LNCaP clone FGC (cell line): Measurements from ENCODE around the gene BNC2.

ENCODE experiments used
- DNase-seq: peaks from one replicate; pipeline ENCODE4 v3.0.0-alpha.2; 2011; ENCODE audit warnings: low read depth
- H3K4me3 ChIP-seq: 2 replicates; pipeline ENCODE4 v1.5.1; 2011; ENCODE audit warnings: mild to moderate bottlenecking, low read depth, low read length, control low read depth
- CTCF ChIP-seq: IDR thresholded peaks from 2 replicates; pipeline ENCODE4 v1.5.1; 2012; ENCODE audit warnings: mild to moderate bottlenecking; ENCODE audit not compliant: control insufficient read depth, insufficient read depth; ENCODE audit errors: extremely low read depth

BNC2 gene

DNA sequence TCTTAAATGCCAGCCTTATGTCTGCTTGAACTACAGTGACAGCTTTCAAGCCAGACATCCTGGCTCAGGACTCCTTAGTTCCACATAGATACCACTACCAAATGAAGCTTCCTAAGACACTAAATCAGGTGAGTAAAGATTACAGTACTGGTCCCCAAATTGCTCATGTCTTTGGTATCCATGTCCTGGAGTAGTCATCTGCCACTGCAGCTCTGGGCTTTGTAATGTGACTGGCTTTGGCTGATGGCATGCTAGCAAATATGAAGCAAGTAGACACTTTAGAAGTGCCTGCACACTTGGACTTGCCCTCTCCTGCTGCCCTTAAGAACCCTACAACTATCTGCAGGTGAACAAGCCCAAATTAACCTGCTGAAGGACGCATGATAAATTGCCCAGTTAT is 334.9 kb downstream of the BNC2 start:
- no peak overlapping the region for H3K4me3 ChIP-seq
- no peak for DNase-seq
- TF ChIP-seq CTCF: no peak

DNA sequence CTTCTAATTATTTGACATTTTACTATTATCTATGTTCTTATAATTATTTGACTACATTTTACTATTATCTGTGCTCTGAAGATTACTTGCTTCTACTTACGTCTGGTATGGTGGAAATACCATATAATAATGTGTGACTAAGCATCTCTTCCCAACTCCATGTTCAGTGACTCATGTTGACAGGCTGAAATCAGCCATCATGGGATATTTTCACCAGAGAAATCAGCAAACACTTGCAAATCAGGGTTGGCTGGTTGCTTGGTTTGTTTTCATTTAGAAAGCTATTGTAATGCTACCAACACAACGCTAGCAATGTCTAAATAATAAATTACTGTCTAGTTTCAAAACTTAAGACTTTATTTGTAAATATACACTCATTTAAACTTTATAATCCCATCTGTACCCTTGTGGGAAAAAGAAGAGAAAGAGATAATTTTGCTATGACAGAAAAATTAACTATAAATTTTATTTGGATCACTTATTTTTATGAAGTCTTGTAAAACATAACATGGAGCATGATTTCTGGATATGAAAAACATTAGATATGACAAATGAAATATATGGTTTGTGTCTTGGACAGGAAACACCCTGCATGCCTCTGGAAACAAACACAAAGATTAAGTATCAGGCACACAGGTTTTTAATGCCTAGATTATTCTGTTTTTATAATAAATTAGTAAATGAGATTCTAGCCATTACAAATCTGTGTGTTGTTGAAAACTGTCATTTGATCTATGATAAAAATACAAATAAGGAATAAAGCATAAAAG is 337.6 kb downstream of the BNC2 start:
- TF ChIP-seq CTCF: no peak
- no peak for DNase-seq
- H3K4me3 ChIP-seq: no peak overlapping the region

DNA sequence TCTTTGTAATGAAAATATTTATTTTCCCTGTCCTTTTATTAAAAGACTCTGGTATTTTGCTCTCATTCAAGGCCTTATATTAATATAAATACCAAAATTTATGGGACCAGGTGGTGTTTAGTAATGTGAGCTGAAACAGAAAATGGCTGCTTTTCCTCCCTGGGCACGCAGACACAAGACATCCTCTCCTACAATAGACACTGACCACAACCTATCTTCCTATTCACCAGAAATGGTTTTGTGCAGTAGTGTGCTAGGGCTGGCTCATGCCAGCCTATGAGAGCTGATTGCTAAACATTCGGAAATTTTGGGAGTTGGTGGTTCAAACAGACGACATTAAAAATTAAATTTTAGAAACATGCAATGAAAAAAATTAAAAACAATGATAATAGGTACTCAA is 338.2 kb downstream of the BNC2 start:
- no peak for DNase-seq
- TF ChIP-seq CTCF: no peak
- H3K4me3 ChIP-seq: no peak overlapping the region

GRCh38 chr9:16530669-16531642 is 339.5 kb downstream of the BNC2 start:
- DNase-seq: no peak
- H3K4me3 ChIP-seq: no peak overlapping the region
- TF ChIP-seq CTCF: no peak

DNA sequence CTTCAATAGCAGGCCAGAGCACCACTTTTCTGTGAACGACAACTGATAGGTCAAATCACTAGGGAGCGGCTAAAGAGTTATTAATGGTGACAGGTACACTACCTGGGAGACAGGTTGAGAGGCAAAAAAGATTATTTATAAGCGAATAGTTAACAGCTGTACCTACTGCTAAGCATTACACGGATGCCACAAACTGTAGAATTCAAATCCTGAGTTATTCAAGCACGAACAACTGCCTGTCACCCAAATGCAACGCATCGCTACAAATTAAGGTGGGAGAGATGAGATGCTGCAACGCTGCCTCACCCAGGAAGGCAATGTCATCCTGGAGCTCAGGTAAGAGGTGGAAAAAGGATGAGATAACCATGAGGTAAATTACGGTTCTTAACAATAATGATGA is 342.9 kb downstream of the BNC2 start:
- TF ChIP-seq CTCF: 0 out of 2 replicates have a peak, but pooled peaks have one; percentile 6
- H3K4me3 ChIP-seq: no peak overlapping the region
- DNase-seq: no peak

DNA sequence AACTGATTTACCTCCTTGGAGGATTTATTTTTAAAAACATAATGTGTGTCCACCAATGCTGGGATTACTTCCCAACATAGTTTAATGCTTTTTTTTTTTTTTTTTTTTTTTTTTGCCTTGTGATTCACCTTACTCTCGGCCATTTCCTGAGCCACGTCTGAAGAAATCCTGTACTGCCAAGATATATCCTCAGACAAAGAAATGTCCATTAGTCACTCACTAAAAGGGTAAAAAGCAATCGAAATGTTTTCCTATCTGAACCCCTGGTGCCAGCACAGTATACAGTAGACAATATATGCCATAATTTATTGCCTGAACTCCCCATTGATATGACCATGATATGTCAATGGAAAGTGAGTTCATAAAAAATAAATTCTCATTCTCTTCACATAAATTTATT is 344.1 kb downstream of the BNC2 start:
- no peak for DNase-seq
- H3K4me3 ChIP-seq: no peak overlapping the region
- TF ChIP-seq CTCF: no peak
